Smooth muscle cell (in vitro differentiated cells): ENCODE results near the gene TULP1. TPM values are rescaled to one million over a fixed set of nuclear protein-coding genes. Genes with fewer than 3 reads are reported as not detected.
A peak's percentile ranks its signal among the peaks of the same experiment; 100 is the strongest.

Experiments
- DNase-seq: peaks from one replicate; lab custom pipeline; 2025; ENCODE audit not compliant: unreplicated experiment; lab: John Stamatoyannopoulos, UW
- H2AFZ ChIP-seq: fragments of 200-600 bp; sonication (generic); 2 replicates; pipeline ENCODE4 v1.6.0; 2016; ENCODE audit warnings: antibody characterized with exemption, low read depth, mild to moderate bottlenecking
- H3F3A ChIP-seq: fragments of 200-600 bp; sonication (generic); 2 replicates; pipeline ENCODE4 v1.6.0; 2017; ENCODE audit warnings: antibody characterized with exemption, low read depth
- H3K27ac ChIP-seq: fragments of 200-600 bp; sonication (generic); 2 replicates; pipeline ENCODE4 v1.5.1; 2016; ENCODE audit warnings: low read depth, mild to moderate bottlenecking
- H3K27me3 ChIP-seq: fragments of 200-600 bp; sonication (generic); 2 replicates; pipeline ENCODE4 v1.6.1; 2016; ENCODE audit warnings: low read depth, mild to moderate bottlenecking
- H3K36me3 ChIP-seq: fragments of 200-600 bp; sonication (generic); 2 replicates; pipeline ENCODE4 v1.5.1; 2016; ENCODE audit warnings: low read depth
- H3K4me1 ChIP-seq: fragments of 200-600 bp; sonication (generic); 2 replicates; pipeline ENCODE4 v1.5.1; 2016; ENCODE audit warnings: low read depth
- H3K4me2 ChIP-seq: fragments of 200-600 bp; sonication (generic); 2 replicates; pipeline ENCODE4 v1.6.0; 2016; ENCODE audit warnings: mild to moderate bottlenecking
- H3K4me3 ChIP-seq: fragments of 200-600 bp; sonication (generic); 2 replicates; pipeline ENCODE4 v1.5.1; 2016; ENCODE audit warnings: mild to moderate bottlenecking
- H3K79me2 ChIP-seq: fragments of 200-600 bp; sonication (generic); 2 replicates; pipeline ENCODE4 v1.6.0; 2016; ENCODE audit warnings: low read depth, mild to moderate bottlenecking
- H3K9ac ChIP-seq: fragments of 200-600 bp; sonication (generic); 2 replicates; pipeline ENCODE4 v1.6.0; 2016; ENCODE audit warnings: low read depth
- H3K9me3 ChIP-seq: fragments of 200-600 bp; sonication (generic); replicated peaks from 2 replicates; pipeline ENCODE4 v1.5.1; 2016; ENCODE audit warnings: low read depth
- H4K20me1 ChIP-seq: fragments of 200-600 bp; sonication (generic); 2 replicates; pipeline ENCODE4 v1.6.0; 2016; ENCODE audit warnings: low read depth
- WGBS: methylation state at CpG from one replicate; pipeline ENCODE4 v1.1.7; 2016; ENCODE audit warnings: low lambda C conversion rate; 5-methylcytosine and 5-hydroxymethylcytosine counted together
- polyA plus RNA-seq: library from polyadenylated mRNA; unstranded; fragments of >200 nt; fragmentation: Nextera tagmentation; extraction: Ambion mirVana; gene quantifications from 2 replicates; pipeline ENCODE4 v1.2.1, GENCODE V29; 2016
- total RNA-seq: library from RNA; depleted of rRNA; stranded (reverse); fragments of >200 nt; gene quantifications from 2 replicates; pipeline ENCODE4 v1.2.3, GENCODE V29; 2014
- TF ChIP-seq, protein P1 (sequence below): fragments of 200-600 bp; sonication (generic); IDR thresholded peaks from 2 replicates; pipeline ENCODE4 v1.5.1; 2017; ENCODE audit warnings: borderline replicate concordance, mild to moderate bottlenecking, antibody characterized with exemption; ENCODE audit not compliant: insufficient read depth, poor library complexity, severe bottlenecking

The TULP1 gene
- total and polyA plus RNA-seq, 2 experiments from 2014 or later: 0.26 to 0.31 TPM

GRCh38 chr6:35499372-35499771 lies 13.3 kb downstream of the TULP1 start:
- Histone ChIP-seq H3K27me3 (no peaks in the 10 kb centered on the region), H3K4me2 (peak overlapping the region; percentile 4), H3K9ac (no peak overlapping the region), H3F3A (peaks cover 7% of the 10 kb centered on the region), H3K4me3 (no peak overlapping the region), H2AFZ (no peak overlapping the region), H4K20me1 (peaks cover 17% of the 10 kb centered on the region), H3K27ac (no peak overlapping the region), H3K4me1 (peaks cover 21% of the 10 kb centered on the region), H3K9me3 (no peaks in the 10 kb centered on the region), H3K36me3 (no peaks in the 10 kb centered on the region), H3K79me2 (peaks cover 37% of the 10 kb centered on the region)
- no peak for DNase-seq
- WGBS: 84% methylated on average over 4 of the region's 4 CpGs
- TF ChIP-seq, protein P1, sequence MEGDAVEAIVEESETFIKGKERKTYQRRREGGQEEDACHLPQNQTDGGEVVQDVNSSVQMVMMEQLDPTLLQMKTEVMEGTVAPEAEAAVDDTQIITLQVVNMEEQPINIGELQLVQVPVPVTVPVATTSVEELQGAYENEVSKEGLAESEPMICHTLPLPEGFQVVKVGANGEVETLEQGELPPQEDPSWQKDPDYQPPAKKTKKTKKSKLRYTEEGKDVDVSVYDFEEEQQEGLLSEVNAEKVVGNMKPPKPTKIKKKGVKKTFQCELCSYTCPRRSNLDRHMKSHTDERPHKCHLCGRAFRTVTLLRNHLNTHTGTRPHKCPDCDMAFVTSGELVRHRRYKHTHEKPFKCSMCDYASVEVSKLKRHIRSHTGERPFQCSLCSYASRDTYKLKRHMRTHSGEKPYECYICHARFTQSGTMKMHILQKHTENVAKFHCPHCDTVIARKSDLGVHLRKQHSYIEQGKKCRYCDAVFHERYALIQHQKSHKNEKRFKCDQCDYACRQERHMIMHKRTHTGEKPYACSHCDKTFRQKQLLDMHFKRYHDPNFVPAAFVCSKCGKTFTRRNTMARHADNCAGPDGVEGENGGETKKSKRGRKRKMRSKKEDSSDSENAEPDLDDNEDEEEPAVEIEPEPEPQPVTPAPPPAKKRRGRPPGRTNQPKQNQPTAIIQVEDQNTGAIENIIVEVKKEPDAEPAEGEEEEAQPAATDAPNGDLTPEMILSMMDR: no peak

DNA sequence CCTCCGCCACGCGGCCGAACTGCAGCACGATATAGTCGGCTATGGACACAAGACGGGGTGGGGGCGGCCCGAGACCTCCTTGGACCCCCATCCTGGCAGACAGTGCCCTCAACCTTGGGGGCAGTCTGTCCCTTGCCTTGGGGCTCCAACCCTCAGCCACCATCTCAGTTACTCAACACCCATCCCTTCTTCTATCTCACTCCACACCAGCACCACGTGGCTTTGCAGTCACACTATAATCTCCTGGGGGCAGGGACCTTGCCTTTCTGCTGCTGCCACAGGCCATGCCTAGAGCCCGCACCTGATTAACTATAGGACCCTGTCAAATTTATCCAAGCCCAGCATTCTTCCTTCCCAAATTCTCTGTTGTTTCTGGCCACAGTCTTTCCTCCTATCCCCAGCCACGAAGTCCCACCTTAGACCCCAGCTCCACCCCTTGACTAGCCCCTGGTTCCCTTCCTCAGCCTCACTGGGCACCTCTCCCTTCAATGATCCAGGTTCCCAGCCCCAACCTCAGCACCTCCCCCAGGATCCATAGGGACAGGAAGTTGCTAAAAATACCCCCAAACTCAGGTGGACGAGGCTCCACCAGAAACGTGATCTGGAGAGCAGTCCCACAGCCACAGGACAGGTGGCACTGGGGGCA lies 14.2 kb downstream of the TULP1 start:
- H3K27ac ChIP-seq: peak overlapping the region; percentile 100
- no peaks in the 10 kb centered on the region for H3K27me3 ChIP-seq
- no peaks in the 10 kb centered on the region for H3K9me3 ChIP-seq
- H3K4me3 ChIP-seq: peak overlapping the region; percentile 99
- H3K9ac ChIP-seq: peak overlapping the region; percentile 97
- H3F3A ChIP-seq: peaks cover 12% of the 10 kb centered on the region
- H2AFZ ChIP-seq: no peak overlapping the region
- WGBS: 24% methylated on average over 14 of the region's 14 CpGs
- H3K4me1 ChIP-seq: peaks cover 29% of the 10 kb centered on the region
- H4K20me1 ChIP-seq: peaks cover 25% of the 10 kb centered on the region
- TF ChIP-seq, protein P1: no peak
- no peaks in the 10 kb centered on the region for H3K36me3 ChIP-seq
- peak overlapping the region; percentile 98 for H3K4me2 ChIP-seq
- H3K79me2 ChIP-seq: peaks cover 45% of the 10 kb centered on the region
- DNase-seq: no peak

DNA sequence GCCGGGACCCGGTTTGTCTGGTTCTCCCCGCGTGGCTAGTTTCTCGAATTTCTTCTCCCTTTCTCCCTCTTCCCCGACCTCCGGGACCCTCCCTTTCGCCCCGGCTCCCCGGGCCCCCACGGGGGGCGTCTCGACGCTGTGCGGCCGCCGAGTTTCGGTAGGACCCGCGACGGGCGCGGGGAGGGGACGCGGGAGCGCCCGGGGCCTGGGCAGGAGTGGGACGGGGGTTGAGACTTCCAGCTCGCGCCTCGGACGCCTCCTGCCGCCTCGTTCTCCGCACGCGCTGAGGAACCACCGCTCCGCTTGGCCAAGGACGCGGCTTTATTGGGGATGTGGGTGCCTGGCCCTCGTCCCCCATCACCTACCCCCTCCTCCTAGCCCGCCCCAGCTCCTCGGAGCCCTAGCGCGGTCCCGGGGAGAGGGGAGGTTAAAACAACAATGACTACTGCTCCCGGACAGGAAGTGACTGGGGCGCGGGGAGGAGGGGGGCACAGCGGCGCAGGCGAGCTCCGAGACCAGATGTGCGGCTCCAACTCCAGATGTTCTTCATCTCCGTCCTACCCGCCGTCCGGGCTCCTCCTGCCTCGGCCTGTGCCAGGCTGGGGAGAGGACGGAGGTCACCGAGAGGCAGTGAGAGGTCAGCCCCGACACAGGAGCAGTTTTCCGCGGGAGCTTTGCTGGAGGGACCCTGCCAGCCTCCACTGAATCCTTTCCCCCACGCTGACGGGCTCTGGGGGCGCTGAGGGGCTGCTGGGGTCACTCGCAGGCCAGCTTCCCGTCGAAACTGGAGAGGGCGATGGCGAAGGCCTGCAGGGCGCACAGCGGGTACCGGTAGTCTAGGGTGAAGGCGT lies 14.9 kb downstream of the TULP1 start:
- WGBS: 4% methylated on average over 46 of the region's 77 CpGs
- Histone ChIP-seq H3K4me3 (peak overlapping the region; percentile 99), H2AFZ (peak overlapping the region; percentile 67), H3K27ac (peak overlapping the region; percentile 100), H3F3A (peaks cover 19% of the 10 kb centered on the region), H3K79me2 (peaks cover 52% of the 10 kb centered on the region), H3K9ac (peak overlapping the region; percentile 97), H3K36me3 (no peaks in the 10 kb centered on the region), H3K9me3 (no peaks in the 10 kb centered on the region), H3K4me1 (peaks cover 36% of the 10 kb centered on the region), H4K20me1 (peaks cover 33% of the 10 kb centered on the region), H3K4me2 (peak overlapping the region; percentile 98), H3K27me3 (no peaks in the 10 kb centered on the region)
- DNase-seq: peak; percentile 84
- TF ChIP-seq, protein P1: no peak
